ENCODE data around the gene LRRC63. TPM values are rescaled to one million over a fixed set of nuclear protein-coding genes. Genes with fewer than 3 reads are reported as not detected.

The LRRC63 gene
- total RNA-seq, 3 donors from 2014 or later: 0.15 to 0.33 (median 0.16) TPM

DNA sequence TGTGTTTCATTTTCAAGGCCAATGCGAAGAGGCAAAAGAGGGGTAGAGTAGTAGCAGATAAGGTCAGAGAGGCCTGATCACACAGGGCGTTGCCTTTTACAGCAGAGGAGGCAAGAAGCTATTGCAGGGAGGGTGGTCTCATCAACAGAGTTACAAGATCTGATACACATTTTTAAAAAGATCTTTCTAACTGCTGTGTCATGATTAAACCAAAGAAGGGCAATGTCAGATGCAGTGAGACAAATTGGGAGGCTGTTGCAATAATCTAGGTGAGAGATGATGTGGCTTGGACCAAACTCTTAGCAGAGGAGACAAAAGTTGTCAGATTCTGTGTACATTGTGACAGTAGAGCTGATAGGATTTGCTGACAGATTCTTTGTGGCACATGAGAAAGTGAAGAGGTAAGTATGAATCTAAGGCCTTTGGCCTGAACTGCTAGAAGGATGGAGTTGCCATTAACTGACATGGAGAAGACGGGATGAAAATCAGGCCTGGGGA is 13.0 kb upstream of the LRRC63 start:
- TF ChIP-seq POLR2AphosphoS5 (IDR thresholded peaks at IDR 0.05): no peak
- no peak for TF ChIP-seq POLR2A (IDR thresholded peaks at IDR 0.05)
- TF ChIP-seq CTCF (IDR thresholded peaks at IDR 0.05): no peak
- no peak overlapping the region for H3K4me3 ChIP-seq
- H3K27ac ChIP-seq: no peak overlapping the region
- no peaks in the 10 kb centered on the region for H3K4me1 ChIP-seq
- H3K27me3 ChIP-seq: no peaks in the 10 kb centered on the region
- intact Hi-C loops (cut with DNase I; ENCODE audit: low total_unique reads): no loop called here
- H3K36me3 ChIP-seq: no peaks in the 10 kb centered on the region
- H3K9me3 ChIP-seq: no peaks in the 10 kb centered on the region
- no peak for DNase-seq (ENCODE audit: low spot score in 2 of 2)

DNA sequence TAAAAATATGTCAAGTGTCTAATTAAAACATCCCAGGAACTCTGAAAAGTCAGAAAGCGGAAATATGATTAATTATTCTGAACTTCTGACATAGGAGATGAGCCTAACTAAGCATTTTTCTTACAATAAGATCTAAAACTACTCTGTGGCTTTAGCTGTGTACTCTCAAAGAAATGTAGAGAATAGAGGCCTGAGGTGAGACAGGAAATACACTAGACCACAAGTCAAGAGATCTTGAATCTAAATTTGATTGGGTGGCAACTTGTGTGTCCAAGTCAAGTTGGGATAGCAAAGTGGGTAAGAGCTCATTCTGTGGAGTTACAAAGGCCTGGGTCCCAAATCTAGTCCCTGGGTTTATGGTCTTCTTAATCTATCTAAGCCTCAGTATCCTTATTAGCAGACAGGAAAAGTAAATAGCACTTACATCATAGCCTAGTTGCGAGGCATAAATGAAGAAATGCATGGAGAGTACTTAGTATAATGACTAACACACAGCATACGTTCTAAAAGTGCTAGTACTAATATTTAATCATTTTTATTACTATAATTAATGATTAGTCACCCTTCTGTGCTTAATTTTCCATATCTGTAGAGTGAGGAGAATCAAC is 9.4 kb upstream of the LRRC63 start:
- Histone ChIP-seq H3K36me3 (no peaks in the 10 kb centered on the region), H3K9me3 (no peaks in the 10 kb centered on the region), H3K27me3 (no peaks in the 10 kb centered on the region), H3K4me3 (no peak overlapping the region), H3K27ac (no peak overlapping the region), H3K4me1 (no peaks in the 10 kb centered on the region)
- intact Hi-C loops (cut with DNase I; ENCODE audit: low total_unique reads): no loop called here
- DNase-seq (ENCODE audit: low spot score in 2 of 2): no peak
- TF ChIP-seq CTCF (IDR thresholded peaks at IDR 0.05) (no peak), POLR2AphosphoS5 (IDR thresholded peaks at IDR 0.05) (no peak), POLR2A (IDR thresholded peaks at IDR 0.05) (no peak)

- TF ChIP-seq CTCF (IDR thresholded peaks at IDR 0.05) (no peak), POLR2AphosphoS5 (IDR thresholded peaks at IDR 0.05) (no peak), POLR2A (IDR thresholded peaks at IDR 0.05) (no peak)
- intact Hi-C loops (cut with DNase I; ENCODE audit: low total_unique reads): no loop called here
- no peaks in the 10 kb centered on the region for H3K36me3 ChIP-seq
- H3K27me3 ChIP-seq: no peaks in the 10 kb centered on the region
- no peak for DNase-seq (ENCODE audit: low spot score in 2 of 2)
- H3K4me3 ChIP-seq: no peak overlapping the region
- no peaks in the 10 kb centered on the region for H3K4me1 ChIP-seq
- H3K9me3 ChIP-seq: no peaks in the 10 kb centered on the region
- H3K27ac ChIP-seq: no peak overlapping the region
Measured at GRCh38 chr13:46202966-46203365, 8.8 kb upstream of the LRRC63 start.

DNA sequence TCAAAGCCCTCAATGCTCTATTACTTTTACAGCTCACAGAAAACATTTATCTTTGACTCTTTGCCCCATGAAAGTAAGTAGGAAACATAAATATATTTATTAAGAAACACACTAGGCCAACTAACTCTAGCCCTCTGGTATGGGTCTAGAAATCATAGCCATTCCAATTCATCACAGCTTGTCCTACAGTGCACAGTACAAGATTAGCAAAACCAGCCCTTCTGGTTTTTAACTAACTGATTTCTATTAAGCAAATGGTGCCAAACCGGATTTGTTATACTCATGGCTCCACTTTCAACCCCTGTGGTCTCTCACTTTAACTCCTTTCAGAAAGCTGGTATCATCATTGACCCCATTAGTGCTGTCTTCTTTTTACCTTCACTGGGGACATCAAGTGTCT is 5.6 kb upstream of the LRRC63 start:
- Histone ChIP-seq H3K4me3 (no peak overlapping the region), H3K27me3 (no peaks in the 10 kb centered on the region), H3K27ac (no peak overlapping the region), H3K9me3 (no peaks in the 10 kb centered on the region), H3K36me3 (no peaks in the 10 kb centered on the region), H3K4me1 (no peaks in the 10 kb centered on the region)
- TF ChIP-seq POLR2AphosphoS5 (IDR thresholded peaks at IDR 0.05) (no peak), POLR2A (IDR thresholded peaks at IDR 0.05) (no peak), CTCF (IDR thresholded peaks at IDR 0.05) (no peak)
- DNase-seq (ENCODE audit: low spot score in 2 of 2): no peak
- intact Hi-C loops (cut with DNase I; ENCODE audit: low total_unique reads): no loop called here

DNA sequence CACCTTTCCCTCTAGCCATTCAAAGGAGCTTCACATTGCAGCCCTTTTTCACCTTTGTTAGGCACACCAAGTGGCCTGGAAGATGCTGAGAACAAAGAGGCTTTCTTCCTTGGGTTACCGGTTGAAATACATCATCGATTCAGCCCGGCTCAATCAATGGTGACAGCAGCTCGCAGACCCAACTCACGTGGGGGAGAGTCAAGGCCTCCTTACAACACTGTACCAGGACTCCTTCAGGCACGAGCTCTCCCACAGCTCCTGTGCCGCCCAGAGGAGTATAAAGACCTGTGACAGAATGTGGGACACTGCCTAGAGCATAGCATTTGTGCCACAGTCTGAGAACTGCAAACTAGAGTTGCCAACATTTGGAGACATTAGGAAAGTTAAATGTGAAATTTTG is 3.9 kb upstream of the LRRC63 start:
- Histone ChIP-seq H3K9me3 (no peaks in the 10 kb centered on the region), H3K27ac (no peak overlapping the region), H3K4me1 (no peaks in the 10 kb centered on the region), H3K27me3 (no peaks in the 10 kb centered on the region), H3K4me3 (no peak overlapping the region), H3K36me3 (no peaks in the 10 kb centered on the region)
- no peak for DNase-seq (ENCODE audit: low spot score in 2 of 2)
- intact Hi-C loops (cut with DNase I; ENCODE audit: low total_unique reads): no loop called here
- TF ChIP-seq CTCF (IDR thresholded peaks at IDR 0.05): no peak
- TF ChIP-seq POLR2AphosphoS5 (IDR thresholded peaks at IDR 0.05): no peak
- TF ChIP-seq POLR2A (IDR thresholded peaks at IDR 0.05): no peak
